Karpas-422 (cell line): Measurements from ENCODE around the gene IGFN1. TPM values are rescaled to one million over a fixed set of nuclear protein-coding genes. Genes with fewer than 3 reads are reported as not detected.

ENCODE experiments used
- DNase-seq: peaks from one replicate; pipeline ENCODE4 v3.0.0-alpha.2; 2015
- H2AFZ ChIP-seq: fragments of 200-600 bp; sonication (generic); 2 replicates; pipeline ENCODE4 v1.6.1; 2014; ENCODE audit warnings: antibody characterized with exemption, low read length, mixed read lengths
- H3K27ac ChIP-seq: fragments of 200-600 bp; sonication (generic); 2 replicates; pipeline ENCODE4 v1.5.1; 2014; ENCODE audit warnings: mild to moderate bottlenecking, low read length, moderate library complexity
- H3K27me3 ChIP-seq: fragments of 200-600 bp; sonication (generic); 2 replicates; pipeline ENCODE4 v1.6.1; 2014; ENCODE audit warnings: low read length, mixed read lengths
- H3K36me3 ChIP-seq: fragments of 200-600 bp; sonication (generic); 2 replicates; pipeline ENCODE4 v1.6.1; 2014; ENCODE audit warnings: low read length, mixed read lengths; ENCODE audit not compliant: insufficient read depth
- H3K4me1 ChIP-seq: fragments of 200-600 bp; sonication (generic); 2 replicates; pipeline ENCODE4 v1.6.1; 2014; ENCODE audit warnings: mild to moderate bottlenecking, low read length, mixed read lengths
- H3K4me2 ChIP-seq: fragments of 200-600 bp; sonication (generic); 2 replicates; pipeline ENCODE4 v1.6.1; 2014; ENCODE audit warnings: low read length, low read depth, mild to moderate bottlenecking; ENCODE audit not compliant: poor library complexity, severe bottlenecking
- H3K4me3 ChIP-seq: fragments of 200-600 bp; sonication (generic); 2 replicates; pipeline ENCODE4 v1.5.1; 2014; ENCODE audit warnings: mild to moderate bottlenecking, antibody characterized with exemption, low read length, mixed read lengths
- H3K79me2 ChIP-seq: fragments of 200-600 bp; sonication (generic); 2 replicates; pipeline ENCODE4 v1.6.1; 2014; ENCODE audit warnings: mild to moderate bottlenecking, low read length, mixed read lengths
- H3K9ac ChIP-seq: fragments of 200-600 bp; sonication (generic); 2 replicates; pipeline ENCODE4 v1.6.0; 2014; ENCODE audit warnings: low read length
- H3K9me2 ChIP-seq: fragments of 200-600 bp; sonication (generic), shearing (Covaris generic); replicated peaks from 2 replicates; pipeline ENCODE4 v1.6.0; 2014; ENCODE audit warnings: mild to moderate bottlenecking, low read length, moderate library complexity; ENCODE audit not compliant: insufficient read depth
- H3K9me3 ChIP-seq: fragments of 300-700, 200-600 bp; sonication (generic); 2 replicates; pipeline ENCODE4 v1.6.1; 2014; ENCODE audit warnings: low read length, mixed read lengths
- H4K20me1 ChIP-seq: fragments of 200-600 bp; sonication (generic); 2 replicates; pipeline ENCODE4 v1.6.1; 2014; ENCODE audit warnings: mild to moderate bottlenecking, antibody characterized with exemption, low read length, low read depth; ENCODE audit not compliant: insufficient read depth
- total RNA-seq: library from RNA; depleted of rRNA; stranded (reverse); fragments of >200 nt; shearing (Covaris generic); gene quantifications from 2 replicates; pipeline ENCODE4 v1.2.3, GENCODE V29; 2014; ENCODE audit warnings: low replicate concordance

The IGFN1 gene
- total RNA-seq, 1 experiment from 2014 or later = not detected

- Histone ChIP-seq H2AFZ (no peak overlapping the region), H3K4me1 (no peaks in the 10 kb centered on the region), H4K20me1 (no peaks in the 10 kb centered on the region), H3K36me3 (no peaks in the 10 kb centered on the region), H3K27me3 (no peaks in the 10 kb centered on the region), H3K79me2 (no peaks in the 10 kb centered on the region), H3K9ac (no peak overlapping the region), H3K9me2 (no peaks in the 10 kb centered on the region), H3K27ac (no peak overlapping the region), H3K4me3 (no peak overlapping the region), H3K4me2 (no peak overlapping the region), H3K9me3 (no peaks in the 10 kb centered on the region)
- DNase-seq = no peak
These were observed 34.2 kb downstream of the IGFN1 start for GRCh38 chr1:201224666-201225370.

- Histone ChIP-seq H2AFZ (no peak overlapping the region), H3K9me3 (no peaks in the 10 kb centered on the region), H3K79me2 (no peaks in the 10 kb centered on the region), H3K36me3 (no peaks in the 10 kb centered on the region), H3K4me3 (no peak overlapping the region), H3K4me1 (no peaks in the 10 kb centered on the region), H3K27ac (no peak overlapping the region), H3K9ac (no peak overlapping the region), H3K27me3 (no peaks in the 10 kb centered on the region), H4K20me1 (no peaks in the 10 kb centered on the region), H3K9me2 (no peaks in the 10 kb centered on the region), H3K4me2 (no peak overlapping the region)
- no peak for DNase-seq
These were observed 35.5 kb downstream of the IGFN1 start for GRCh38 chr1:201226178-201226514.

- H3K79me2 ChIP-seq = no peaks in the 10 kb centered on the region
- H3K36me3 ChIP-seq = no peaks in the 10 kb centered on the region
- H3K4me2 ChIP-seq = no peak overlapping the region
- H3K9ac ChIP-seq = no peak overlapping the region
- H3K4me1 ChIP-seq = no peaks in the 10 kb centered on the region
- H3K9me2 ChIP-seq = no peaks in the 10 kb centered on the region
- no peaks in the 10 kb centered on the region for H3K27me3 ChIP-seq
- no peak overlapping the region for H2AFZ ChIP-seq
- DNase-seq = no peak
- H3K9me3 ChIP-seq = no peaks in the 10 kb centered on the region
- no peaks in the 10 kb centered on the region for H4K20me1 ChIP-seq
- no peak overlapping the region for H3K4me3 ChIP-seq
- H3K27ac ChIP-seq = no peak overlapping the region
These were observed 36.4 kb downstream of the IGFN1 start for GRCh38 chr1:201226859-201227488.

- H3K4me1 ChIP-seq = no peaks in the 10 kb centered on the region
- no peak overlapping the region for H2AFZ ChIP-seq
- DNase-seq = no peak
- H3K4me2 ChIP-seq = no peak overlapping the region
- H3K27ac ChIP-seq = no peak overlapping the region
- H3K9me2 ChIP-seq = no peaks in the 10 kb centered on the region
- no peak overlapping the region for H3K9ac ChIP-seq
- H3K36me3 ChIP-seq = no peaks in the 10 kb centered on the region
- no peaks in the 10 kb centered on the region for H4K20me1 ChIP-seq
- no peaks in the 10 kb centered on the region for H3K79me2 ChIP-seq
- no peak overlapping the region for H3K4me3 ChIP-seq
- no peaks in the 10 kb centered on the region for H3K9me3 ChIP-seq
- no peaks in the 10 kb centered on the region for H3K27me3 ChIP-seq
These were observed 37.7 kb downstream of the IGFN1 start for GRCh38 chr1:201228011-201228983.

- Histone ChIP-seq H3K9me2 (no peaks in the 10 kb centered on the region), H3K4me3 (no peak overlapping the region), H3K79me2 (no peaks in the 10 kb centered on the region), H3K4me1 (no peaks in the 10 kb centered on the region), H3K9ac (no peak overlapping the region), H3K27me3 (no peaks in the 10 kb centered on the region), H3K36me3 (no peaks in the 10 kb centered on the region), H3K9me3 (no peaks in the 10 kb centered on the region), H4K20me1 (no peaks in the 10 kb centered on the region), H3K27ac (no peak overlapping the region), H3K4me2 (no peak overlapping the region), H2AFZ (no peak overlapping the region)
- DNase-seq = no peak
These were observed 38.5 kb downstream of the IGFN1 start for GRCh38 chr1:201229095-201229494.

GRCh38 chr1:201229771-201230635 lies 39.4 kb downstream of the IGFN1 start:
- H3K36me3 ChIP-seq = no peaks in the 10 kb centered on the region
- no peak overlapping the region for H2AFZ ChIP-seq
- no peak overlapping the region for H3K9ac ChIP-seq
- no peak overlapping the region for H3K27ac ChIP-seq
- H3K9me2 ChIP-seq = no peaks in the 10 kb centered on the region
- no peak overlapping the region for H3K4me3 ChIP-seq
- H3K9me3 ChIP-seq = no peaks in the 10 kb centered on the region
- no peaks in the 10 kb centered on the region for H3K79me2 ChIP-seq
- H3K4me2 ChIP-seq = no peak overlapping the region
- H3K27me3 ChIP-seq = no peaks in the 10 kb centered on the region
- no peaks in the 10 kb centered on the region for H3K4me1 ChIP-seq
- no peak for DNase-seq
- no peaks in the 10 kb centered on the region for H4K20me1 ChIP-seq

- Histone ChIP-seq H4K20me1 (no peaks in the 10 kb centered on the region), H3K4me2 (no peak overlapping the region), H3K27ac (no peak overlapping the region), H3K27me3 (no peaks in the 10 kb centered on the region), H3K4me3 (no peak overlapping the region), H3K4me1 (no peaks in the 10 kb centered on the region), H3K9me3 (no peaks in the 10 kb centered on the region), H3K9ac (no peak overlapping the region), H3K79me2 (no peaks in the 10 kb centered on the region), H2AFZ (no peak overlapping the region), H3K36me3 (no peaks in the 10 kb centered on the region), H3K9me2 (no peaks in the 10 kb centered on the region)
- DNase-seq = no peak
These were observed 40.1 kb downstream of the IGFN1 start for GRCh38 chr1:201230676-201231075.
